BLaER1 treated with 17β-estradiol and CSF1 and Interleukin-3, amounts not matched to agents 10 nM and 100 nM (cell line): ENCODE data around the gene TMEM239.

Source experiments
- H3K27ac ChIP-seq, 11 experiments: shearing (Covaris generic); formaldehyde crosslinking; 2 replicates each; pipeline ENCODE4 v1.8.1; 2022
- H3K27me3 ChIP-seq, 11 experiments: shearing (Covaris generic); formaldehyde crosslinking; 2 replicates each; pipeline ENCODE4 v1.8.1; 2022
- H3K36me3 ChIP-seq, 11 experiments: shearing (Covaris generic); formaldehyde crosslinking; 2 replicates each; pipeline ENCODE4 v1.8.1; 2022
- H3K4me1 ChIP-seq, 10 experiments: shearing (Covaris generic); formaldehyde crosslinking; 2 replicates each; pipeline ENCODE4 v1.8.1; 2022
- H3K4me2 ChIP-seq, 11 experiments: shearing (Covaris generic); formaldehyde crosslinking; 2 replicates each; pipeline ENCODE4 v1.8.1; 2022
- H3K4me3 ChIP-seq, 10 experiments: shearing (Covaris generic); formaldehyde crosslinking; 2 replicates each; pipeline ENCODE4 v1.8.1; 2022
- H3K9ac ChIP-seq, 11 experiments: shearing (Covaris generic); formaldehyde crosslinking; 2 replicates each; pipeline ENCODE4 v1.8.1; 2022
- H3K9me3 ChIP-seq, 11 experiments: shearing (Covaris generic); formaldehyde crosslinking; replicated peaks in 1 of 11; 2 replicates each; pipeline ENCODE4 v1.8.1; 2022
- H4K20me1 ChIP-seq, 11 experiments: shearing (Covaris generic); formaldehyde crosslinking; 2 replicates each; pipeline ENCODE4 v1.8.1; 2022
- Cebpa-rat ChIP-seq, 11 experiments: shearing (Covaris generic); IDR thresholded peaks; 2 replicates each; pipeline ENCODE4 v1.8.1; 2022

TMEM239 gene

GRCh38 chr20:2865101-2865500 is 48.9 kb downstream of the TMEM239 start:
- H3K36me3 ChIP-seq, result peaks cover 36 to 67% (median 60%) of the 10 kb centered on the region in 11 experiments
- peaks cover 33 to 48% (median 38%) of the 10 kb centered on the region in 10 experiments for H3K4me1 ChIP-seq
- H3K9me3 ChIP-seq, result no peaks in the 10 kb centered on the region
- no peak for TF ChIP-seq Cebpa-rat (IDR thresholded peaks at IDR 0.05)
- H3K9ac ChIP-seq, result no peak overlapping the region
- H3K4me2 ChIP-seq, result peak overlapping the region in 8 of 11 experiments; percentile 68 to 85 (median 74); a peak in 13 of 22 replicates
- peaks cover 0 to 6% (median 0%) of the 10 kb centered on the region in 11 experiments; a peak in 5 of 22 replicates for H4K20me1 ChIP-seq
- no peaks in the 10 kb centered on the region for H3K27me3 ChIP-seq
- H3K4me3 ChIP-seq, result no peak overlapping the region
- no peak overlapping the region for H3K27ac ChIP-seq

GRCh38 chr20:2865630-2866029 is 49.5 kb downstream of the TMEM239 start:
- H3K4me3 ChIP-seq, result no peak overlapping the region
- H4K20me1 ChIP-seq, result peaks cover 0 to 6% (median 0%) of the 10 kb centered on the region in 11 experiments; a peak in 3 of 22 replicates
- peaks cover 38 to 53% (median 43%) of the 10 kb centered on the region in 10 experiments for H3K4me1 ChIP-seq
- H3K36me3 ChIP-seq, result peaks cover 36 to 61% (median 54%) of the 10 kb centered on the region in 11 experiments
- H3K9ac ChIP-seq, result no peak overlapping the region
- TF ChIP-seq Cebpa-rat (IDR thresholded peaks at IDR 0.05), result no peak
- peak overlapping the region in 8 of 11 experiments; percentile 68 to 85 (median 74); a peak in 15 of 22 replicates for H3K4me2 ChIP-seq
- peaks cover 0 to 2% (median 0%) of the 10 kb centered on the region in 11 experiments; a peak in 2 of 22 replicates for H3K27me3 ChIP-seq
- no peak overlapping the region for H3K27ac ChIP-seq
- H3K9me3 ChIP-seq, result no peaks in the 10 kb centered on the region

- no peak for TF ChIP-seq Cebpa-rat (IDR thresholded peaks at IDR 0.05)
- Histone ChIP-seq H3K4me3 (no peak overlapping the region), H3K4me2 (peak overlapping the region; percentile 46 to 85 (median 74); a peak in 20 of 22 replicates), H3K27me3 (peaks cover 0 to 8% (median 4%) of the 10 kb centered on the region in 11 experiments; a peak in 7 of 22 replicates), H4K20me1 (peaks cover 0 to 6% (median 0%) of the 10 kb centered on the region in 11 experiments; a peak in 3 of 22 replicates), H3K4me1 (peaks cover 44 to 59% (median 49%) of the 10 kb centered on the region in 10 experiments), H3K9me3 (no peaks in the 10 kb centered on the region), H3K9ac (peak overlapping the region in 1 of 11 experiments; percentile 4; a peak in 1 of 22 replicates), H3K36me3 (peaks cover 30 to 55% (median 48%) of the 10 kb centered on the region in 11 experiments), H3K27ac (no peak overlapping the region)
Observed at GRCh38 chr20:2866236-2866635, 50.1 kb downstream of the TMEM239 start.

GRCh38 chr20:2867081-2867864 is 51.1 kb downstream of the TMEM239 start:
- no peak for TF ChIP-seq Cebpa-rat (IDR thresholded peaks at IDR 0.05)

More at GRCh38 chr20:2867081-2867864, 51.1 kb downstream of the TMEM239 start:
- peak overlapping the region; percentile 46 to 85 (median 74) for H3K4me2 ChIP-seq
- peaks cover 2 to 18% (median 14%) of the 10 kb centered on the region in 11 experiments; a peak in 19 of 22 replicates for H3K27me3 ChIP-seq
- peak overlapping the region in 6 of 11 experiments; percentile 1 to 35 (median 14); a peak in 5 of 22 replicates for H3K27ac ChIP-seq
- peaks cover 0 to 6% (median 0%) of the 10 kb centered on the region in 11 experiments; a peak in 1 of 22 replicates for H4K20me1 ChIP-seq
- H3K4me3 ChIP-seq, result no peak overlapping the region
- peak overlapping the region in 6 of 11 experiments; percentile 0 to 11 (median 6); a peak in 5 of 22 replicates for H3K9ac ChIP-seq
- H3K9me3 ChIP-seq, result no peaks in the 10 kb centered on the region
- peaks cover 50 to 70% (median 57%) of the 10 kb centered on the region in 10 experiments for H3K4me1 ChIP-seq
- peaks cover 21 to 45% (median 38%) of the 10 kb centered on the region in 11 experiments for H3K36me3 ChIP-seq
